Measurements from ENCODE around the gene GLT8D2.
"Not testable (repeated sequence)": the region's sequence is repeated elsewhere in the genome, so short reads cannot be mapped to it uniquely, and the experiment has no call there.

GLT8D2 gene

GRCh38 chr12:104049278-104049902 lies 597 bp downstream of the GLT8D2 start:
- no peak for DNase-seq

- DNase-seq, result no peak
Observed at GRCh38 chr12:104048811-104049210, 1.2 kb downstream of the GLT8D2 start.

GRCh38 chr12:104048162-104048561 lies 1.8 kb downstream of the GLT8D2 start:
- DNase-seq, result no peak

- DNase-seq, result no peak
Observed at GRCh38 chr12:104046306-104046705, 3.7 kb downstream of the GLT8D2 start.

DNA sequence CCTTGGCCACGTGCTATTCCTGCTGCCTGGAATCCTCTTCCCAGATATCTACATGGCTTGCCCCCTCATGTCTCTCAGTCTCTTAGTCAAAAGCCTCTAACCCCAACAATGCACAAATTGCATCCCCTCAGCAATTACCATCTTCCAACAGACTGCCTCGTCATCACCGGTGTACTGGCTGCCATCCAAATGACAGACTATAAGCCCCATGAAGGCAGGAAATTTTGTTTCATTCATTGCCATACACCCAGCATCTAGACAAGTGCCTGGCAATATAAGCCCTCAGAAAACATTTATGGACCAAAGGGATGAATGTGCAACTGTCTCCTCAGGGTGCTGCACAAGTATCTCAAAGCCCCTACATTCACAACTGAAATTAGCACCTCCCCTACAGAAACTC lies 5.8 kb downstream of the GLT8D2 start:
- no peak for DNase-seq

- no peak for DNase-seq
Observed at GRCh38 chr12:104042580-104042979, 7.4 kb downstream of the GLT8D2 start.

DNA sequence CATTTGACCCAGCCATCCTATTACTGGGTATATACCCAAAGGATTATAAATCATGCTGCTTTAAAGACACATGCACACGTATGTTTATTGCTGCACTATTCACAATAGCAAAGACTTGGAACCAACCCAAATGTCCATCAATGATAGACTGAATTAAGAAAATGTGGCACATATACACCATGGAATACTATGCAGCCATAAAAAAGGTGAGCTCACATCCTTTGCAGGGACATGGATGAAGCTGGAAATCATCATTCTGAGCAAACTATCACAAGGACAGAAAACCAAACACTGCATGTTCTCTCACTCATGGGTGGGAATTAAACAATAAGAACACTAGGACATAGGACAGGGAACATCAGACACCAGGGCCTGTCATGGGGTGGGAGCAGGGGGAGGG lies 10.2 kb downstream of the GLT8D2 start:
- not testable (repeated sequence) for DNase-seq

DNA sequence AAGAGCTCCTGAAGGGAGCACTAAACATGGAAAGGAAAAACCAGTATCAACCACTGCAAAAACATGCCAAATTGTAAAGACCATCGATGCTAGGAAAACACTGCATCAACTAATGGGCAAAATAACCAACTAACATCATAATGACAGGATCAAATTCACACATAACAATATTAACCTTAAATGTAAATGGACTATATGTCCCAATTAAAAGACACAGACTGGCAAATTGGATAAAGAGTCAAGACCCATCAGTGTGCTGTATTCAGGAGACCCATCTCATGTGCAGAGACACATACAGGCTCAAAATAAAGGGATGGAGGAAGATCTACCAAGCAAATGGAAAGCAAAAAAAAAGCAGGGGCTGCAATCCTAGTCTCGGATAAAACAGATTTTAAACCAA lies 13.8 kb downstream of the GLT8D2 start:
- not testable (repeated sequence) for DNase-seq

GRCh38 chr12:104030596-104030995 lies 19.4 kb downstream of the GLT8D2 start:
- DNase-seq, result not testable (repeated sequence)

GRCh38 chr12:104026841-104027599 lies 23.0 kb downstream of the GLT8D2 start:
- no peak for DNase-seq

- no peak for DNase-seq
Observed at GRCh38 chr12:104025771-104026170, 24.2 kb downstream of the GLT8D2 start.

DNA sequence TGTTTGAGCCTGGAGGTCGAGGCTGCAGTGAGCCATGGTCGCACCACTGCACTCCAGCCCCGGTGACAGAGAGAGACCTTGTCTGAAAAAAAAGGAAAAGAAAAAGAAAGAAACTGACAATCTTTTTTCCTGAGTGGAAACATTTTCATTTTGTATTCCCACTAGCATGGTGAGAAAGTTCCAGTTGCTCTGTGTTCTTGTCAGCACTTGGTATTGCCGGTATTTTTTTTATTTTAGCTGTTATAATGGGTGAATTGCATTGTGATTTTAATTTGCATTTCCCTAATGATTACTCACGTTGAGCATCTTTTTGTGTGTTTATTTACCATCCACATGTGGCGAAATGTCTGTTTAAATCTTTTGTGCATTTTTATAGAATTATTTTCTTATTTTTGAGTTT lies 25.6 kb downstream of the GLT8D2 start:
- no peak for DNase-seq

- no peak for DNase-seq
Observed at GRCh38 chr12:104023710-104024109, 26.3 kb downstream of the GLT8D2 start.

- DNase-seq, result no peak
Observed at GRCh38 chr12:104022786-104023185, 27.2 kb downstream of the GLT8D2 start.

- DNase-seq, result not testable (repeated sequence)
Observed at GRCh38 chr12:104021862-104022261, 28.1 kb downstream of the GLT8D2 start.

DNA sequence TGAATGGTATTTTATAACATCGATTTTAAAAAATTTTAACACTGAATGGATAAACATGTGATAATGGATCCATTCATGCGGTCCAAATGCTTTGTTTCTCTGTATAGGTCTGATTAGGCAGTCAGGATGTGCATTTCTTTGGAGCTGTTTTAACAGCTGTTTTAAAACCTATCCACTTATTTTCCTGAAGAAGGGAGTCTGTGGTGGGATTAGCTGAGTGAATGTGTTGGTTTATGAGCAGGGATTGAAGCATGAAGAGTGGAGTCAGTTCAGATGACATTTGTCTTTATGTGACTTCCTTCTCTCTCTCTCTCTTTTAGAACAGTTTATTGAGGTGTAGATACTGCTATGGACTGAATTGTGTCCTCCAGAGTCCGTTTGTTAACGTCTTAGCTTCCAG lies 37.7 kb downstream of the GLT8D2 start:
- no peak for DNase-seq

DNA sequence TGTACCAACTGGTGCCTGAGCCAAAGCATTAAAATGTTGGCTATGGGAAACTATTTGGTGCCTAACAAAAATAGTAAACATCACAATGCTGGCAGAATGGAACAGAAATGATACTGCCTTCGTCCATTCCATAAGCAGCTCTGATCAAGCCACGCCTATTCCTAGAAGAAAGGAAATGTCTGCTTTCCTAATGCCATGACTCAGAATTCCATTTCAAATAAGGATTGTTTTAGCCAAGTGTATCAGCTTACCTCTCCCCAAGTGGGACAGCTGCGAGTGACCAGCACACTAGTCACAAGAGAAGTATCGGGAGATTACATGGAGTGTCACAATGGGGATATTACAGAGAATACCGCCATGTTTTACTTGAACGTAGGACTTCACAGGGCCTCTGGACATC lies 38.7 kb downstream of the GLT8D2 start:
- no peak for DNase-seq

- DNase-seq, result no peak
Observed at GRCh38 chr12:104010606-104011169, 39.3 kb downstream of the GLT8D2 start.

- no peak for DNase-seq
Observed at GRCh38 chr12:104010121-104010520, 39.9 kb downstream of the GLT8D2 start.

DNA sequence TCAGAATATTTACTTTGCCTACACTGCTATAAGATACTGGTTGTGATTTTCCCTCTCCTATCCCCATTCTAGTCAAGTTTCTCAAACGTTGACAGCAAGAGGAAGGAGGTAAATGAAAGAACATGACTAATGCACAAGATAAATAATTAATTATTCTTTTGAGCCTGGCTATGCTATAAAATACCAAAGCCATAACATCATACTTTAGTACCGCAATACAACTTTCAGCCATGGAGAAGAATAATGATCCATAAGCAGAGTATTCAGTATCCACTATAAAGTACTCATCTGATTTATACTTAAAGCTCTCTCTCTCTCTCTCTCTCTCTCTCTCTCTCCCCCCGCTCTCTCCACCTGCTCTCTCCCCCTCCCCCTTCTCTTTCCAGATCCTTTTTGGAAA lies 43.1 kb downstream of the GLT8D2 start:
- DNase-seq, result no peak

DNA sequence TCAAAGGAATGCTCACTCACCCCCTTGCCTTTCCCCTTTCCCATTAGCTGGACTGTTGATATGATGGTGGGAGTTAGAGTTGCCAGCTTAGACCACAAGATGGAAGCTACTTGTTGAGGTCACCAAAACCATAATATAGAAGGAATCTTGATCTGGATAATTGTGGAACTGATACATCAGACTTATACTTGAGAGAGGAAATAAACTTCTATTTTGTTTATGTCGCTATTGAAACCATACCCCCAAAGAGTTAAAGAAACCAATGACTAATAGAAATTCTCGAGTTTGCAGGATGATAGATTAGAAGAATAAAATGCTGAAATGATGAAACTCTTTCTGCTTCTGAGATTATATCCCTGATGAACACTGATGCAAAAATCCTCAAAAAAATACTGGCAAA lies 46.4 kb downstream of the GLT8D2 start:
- DNase-seq, result no peak

- no peak for DNase-seq
Observed at GRCh38 chr12:104002686-104003085, 47.3 kb downstream of the GLT8D2 start.

GRCh38 chr12:104000807-104001434 lies 49.1 kb downstream of the GLT8D2 start:
- no peak for DNase-seq

DNA sequence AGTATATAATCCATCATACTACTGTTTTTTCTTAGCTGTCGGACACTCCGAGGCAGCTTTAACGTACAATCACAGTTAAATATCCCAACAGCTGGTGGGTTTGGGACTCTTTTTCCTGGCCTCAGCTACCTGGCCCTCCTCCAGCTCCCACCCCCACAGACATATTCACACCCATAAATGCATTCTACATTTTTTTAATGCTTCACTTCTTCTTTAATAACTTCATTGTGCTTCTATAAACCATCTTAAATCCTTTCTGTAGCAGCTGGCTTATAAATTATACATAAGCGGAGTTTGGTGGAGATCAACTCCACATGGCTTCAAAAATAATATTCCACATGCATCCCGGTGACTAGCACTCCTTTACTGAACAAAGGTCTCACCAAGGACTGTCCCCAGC lies 51.0 kb downstream of the GLT8D2 start:
- no peak for DNase-seq
